GM12872 (cell line): ENCODE results near the gene DENND1A.

Experiments used
- CTCF ChIP-seq: IDR thresholded peaks from 3 replicates; pipeline ENCODE4 v1.5.1; 2011; ENCODE audit warnings: low read depth, mild to moderate bottlenecking, low read length, moderate library complexity; ENCODE audit not compliant: insufficient read depth

The DENND1A gene

GRCh38 chr9:123445981-123446610 is 483.8 kb downstream of the DENND1A start:
- TF ChIP-seq CTCF = no peak

GRCh38 chr9:123445116-123445515 is 484.8 kb downstream of the DENND1A start:
- TF ChIP-seq CTCF = no peak

- no peak for TF ChIP-seq CTCF
Observed at GRCh38 chr9:123441769-123442168, 488.2 kb downstream of the DENND1A start.

- TF ChIP-seq CTCF = no peak
Observed at GRCh38 chr9:123440256-123440655, 489.7 kb downstream of the DENND1A start.

GRCh38 chr9:123438821-123439220 is 491.1 kb downstream of the DENND1A start:
- no peak for TF ChIP-seq CTCF

GRCh38 chr9:123438321-123438720 is 491.6 kb downstream of the DENND1A start:
- no peak for TF ChIP-seq CTCF

GRCh38 chr9:123437201-123437600 is 492.7 kb downstream of the DENND1A start:
- no peak for TF ChIP-seq CTCF
